HG03520 (cell line): ENCODE measurements around the gene EIF4G1.
"Not testable (repeated sequence)": the region's sequence is repeated elsewhere in the genome, so short reads cannot be mapped to it uniquely, and the experiment has no call there.

ENCODE experiments used
- ATAC-seq: cut with Tn5 transposase; IDR thresholded peaks from one replicate; pipeline ENCODE4 v1.9.1; 2021; ENCODE audit warnings: mild to moderate bottlenecking, moderate library complexity; ENCODE audit not compliant: unreplicated experiment

EIF4G1 gene

GRCh38 chr3:184334470-184335158, 20.2 kb downstream of the EIF4G1 start:
- no peak for ATAC-seq

- ATAC-seq: no peak
Observed at GRCh38 chr3:184335291-184335660, 20.9 kb downstream of the EIF4G1 start.

- ATAC-seq: no peak
Observed at GRCh38 chr3:184335661-184336546, 21.5 kb downstream of the EIF4G1 start.

GRCh38 chr3:184336547-184337398, 22.4 kb downstream of the EIF4G1 start:
- ATAC-seq: no peak

GRCh38 chr3:184337399-184337714, 23.0 kb downstream of the EIF4G1 start, which contains the start of gene FAM131A:
FAM131A (plus strand) TSS chr3:184337600; CDS start chr3:184337631, 31 bp downstream.
- no peak for ATAC-seq

- no peak for ATAC-seq
Observed at GRCh38 chr3:184337981-184338380, 23.6 kb downstream of the EIF4G1 start.

- no peak for ATAC-seq
Observed at GRCh38 chr3:184338511-184338945, 24.1 kb downstream of the EIF4G1 start.

GRCh38 chr3:184339001-184339400, 24.6 kb downstream of the EIF4G1 start:
- ATAC-seq: no peak

GRCh38 chr3:184339451-184340135, 25.2 kb downstream of the EIF4G1 start:
- not testable (repeated sequence) for ATAC-seq

- no peak for ATAC-seq
Observed at GRCh38 chr3:184341925-184342324, 27.5 kb downstream of the EIF4G1 start.

GRCh38 chr3:184343200-184343876, 28.9 kb downstream of the EIF4G1 start:
- ATAC-seq: no peak

- ATAC-seq: no peak
Observed at GRCh38 chr3:184344579-184345316, 30.3 kb downstream of the EIF4G1 start.

GRCh38 chr3:184345317-184346144, 31.1 kb downstream of the EIF4G1 start:
- ATAC-seq: no peak

- no peak for ATAC-seq
Observed at GRCh38 chr3:184346480-184347190, 32.2 kb downstream of the EIF4G1 start.

- ATAC-seq: no peak
Observed at GRCh38 chr3:184347321-184348056, 33.1 kb downstream of the EIF4G1 start.

GRCh38 chr3:184348057-184348382, 33.6 kb downstream of the EIF4G1 start:
- no peak for ATAC-seq
